SU-DHL-6 (cell line): ENCODE measurements around the gene TEX47.

ENCODE experiments used
- CTCF ChIP-seq: fragments of 200-600 bp; sonication (generic); IDR thresholded peaks from one replicate; pipeline ENCODE4 v1.5.1; 2017; ENCODE audit warnings: antibody characterized with exemption, mild to moderate bottlenecking, low read length, moderate library complexity; ENCODE audit not compliant: insufficient read depth, poor library complexity, severe bottlenecking
- EZH2phosphoT487 ChIP-seq: fragments of 200-600 bp; sonication (generic), shearing (Covaris generic); conservative IDR thresholded peaks from 2 replicates; pipeline ENCODE4 v1.6.1; 2018; ENCODE audit warnings: mild to moderate bottlenecking, antibody characterized with exemption, low read length, moderate library complexity, mixed read lengths

DNA sequence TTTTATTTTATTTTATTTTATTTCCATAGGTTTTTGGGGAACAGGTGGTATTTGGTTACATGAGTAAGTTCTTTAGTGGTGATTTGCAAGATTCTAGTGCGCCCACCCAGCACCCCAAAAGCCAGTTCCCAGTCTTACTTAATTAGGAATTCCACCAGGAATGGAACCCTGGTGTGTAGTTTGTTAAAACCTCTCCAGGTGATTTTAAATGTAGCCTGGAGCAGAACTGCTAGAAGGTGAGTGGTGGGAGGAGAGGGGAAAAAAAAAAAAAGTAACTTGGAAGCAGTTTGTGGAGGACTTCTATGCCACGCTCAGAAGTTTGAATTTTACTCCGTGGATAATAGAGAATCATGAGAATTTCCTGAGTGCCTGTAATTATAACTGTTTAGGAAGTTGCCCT, 5.5 kb upstream of the TEX47 start:
- TF ChIP-seq CTCF (no peak), EZH2phosphoT487 (no peak)
